ENCODE results near the gene PCK1. TPM values are rescaled to one million over a fixed set of nuclear protein-coding genes. Genes with fewer than 3 reads are reported as not detected.

PCK1 gene
- total RNA-seq, 1 donor = not detected

DNA sequence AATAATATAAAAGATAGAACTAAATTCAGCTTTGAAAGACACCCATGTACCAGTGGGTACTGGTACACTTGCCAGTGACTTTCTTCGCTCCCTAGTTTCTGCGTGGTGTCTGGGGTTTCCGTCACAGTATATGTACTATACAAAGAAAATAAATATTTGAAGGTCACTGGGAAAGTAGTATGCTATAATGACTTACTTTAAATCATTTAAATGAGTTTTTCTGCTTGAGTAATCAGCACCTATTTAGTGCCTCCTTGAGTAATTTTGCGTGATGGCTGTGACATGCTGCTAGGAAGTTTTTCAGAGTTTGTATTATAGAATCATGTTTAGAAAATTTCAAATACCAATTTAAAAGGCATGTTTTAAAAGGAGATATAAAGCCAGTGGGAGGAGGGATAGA is 32.8 kb upstream of the PCK1 start:
- Histone ChIP-seq H3K9me3 (ENCODE audit: low read depth, low read length) (no peaks in the 10 kb centered on the region), H3K4me1 (ENCODE audit: insufficient read depth, low read length) (no peaks in the 10 kb centered on the region), H3K4me3 (ENCODE audit: low read length) (no peak overlapping the region), H3K27me3 (ENCODE audit: insufficient read depth, low read length) (no peaks in the 10 kb centered on the region)

DNA sequence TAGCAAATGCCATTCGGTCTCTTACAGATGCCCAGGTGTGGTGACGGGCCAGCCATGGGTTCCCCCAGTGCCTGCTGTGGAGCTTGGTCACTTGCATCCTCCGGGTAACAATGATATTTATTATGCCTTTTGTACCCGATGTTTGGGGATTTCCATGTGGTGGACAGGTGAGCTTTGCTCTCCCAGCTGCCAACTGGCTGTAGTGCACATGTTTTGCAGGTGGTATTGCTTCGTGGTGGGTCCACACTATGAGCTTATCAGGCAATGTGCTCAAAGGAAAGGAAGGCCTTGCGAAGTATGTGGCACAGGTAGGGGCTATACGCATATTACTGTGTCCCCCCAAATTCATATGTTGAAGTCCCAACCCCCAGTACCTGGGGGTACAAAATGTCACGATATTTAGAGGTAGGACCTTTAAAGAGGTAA is 31.7 kb upstream of the PCK1 start:
- Histone ChIP-seq H3K4me1 (ENCODE audit: insufficient read depth, low read length) (no peaks in the 10 kb centered on the region), H3K9me3 (ENCODE audit: low read depth, low read length) (no peaks in the 10 kb centered on the region)

DNA sequence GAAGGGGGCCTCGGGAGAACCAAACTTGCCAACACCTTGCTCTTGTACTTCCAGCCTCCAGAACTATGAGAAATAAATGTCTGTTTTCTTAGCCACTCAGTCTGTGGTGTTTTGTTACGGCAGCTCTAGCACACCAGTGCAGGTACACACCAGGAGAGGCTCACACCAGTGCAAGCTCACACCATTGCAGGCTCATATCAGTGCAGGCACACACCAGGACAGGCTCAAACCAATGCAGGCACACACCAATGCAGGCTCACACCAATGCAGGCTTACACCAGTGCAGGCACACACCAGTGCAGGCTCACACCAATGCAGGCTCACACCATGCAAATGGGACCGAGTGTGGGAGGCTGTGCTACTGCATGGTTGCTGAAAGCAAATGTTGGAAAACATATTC is 31.1 kb upstream of the PCK1 start:
- H3K4me3 ChIP-seq (ENCODE audit: low read length) = no peak overlapping the region
- no peaks in the 10 kb centered on the region for H3K27me3 ChIP-seq (ENCODE audit: insufficient read depth, low read length)
- H3K4me1 ChIP-seq (ENCODE audit: insufficient read depth, low read length) = no peaks in the 10 kb centered on the region
- no peaks in the 10 kb centered on the region for H3K9me3 ChIP-seq (ENCODE audit: low read depth, low read length)

More for the DNA sequence above, 31.7 kb upstream of the PCK1 start:
- no peaks in the 10 kb centered on the region for H3K27me3 ChIP-seq (ENCODE audit: insufficient read depth, low read length)
- no peak overlapping the region for H3K4me3 ChIP-seq (ENCODE audit: low read length)

DNA sequence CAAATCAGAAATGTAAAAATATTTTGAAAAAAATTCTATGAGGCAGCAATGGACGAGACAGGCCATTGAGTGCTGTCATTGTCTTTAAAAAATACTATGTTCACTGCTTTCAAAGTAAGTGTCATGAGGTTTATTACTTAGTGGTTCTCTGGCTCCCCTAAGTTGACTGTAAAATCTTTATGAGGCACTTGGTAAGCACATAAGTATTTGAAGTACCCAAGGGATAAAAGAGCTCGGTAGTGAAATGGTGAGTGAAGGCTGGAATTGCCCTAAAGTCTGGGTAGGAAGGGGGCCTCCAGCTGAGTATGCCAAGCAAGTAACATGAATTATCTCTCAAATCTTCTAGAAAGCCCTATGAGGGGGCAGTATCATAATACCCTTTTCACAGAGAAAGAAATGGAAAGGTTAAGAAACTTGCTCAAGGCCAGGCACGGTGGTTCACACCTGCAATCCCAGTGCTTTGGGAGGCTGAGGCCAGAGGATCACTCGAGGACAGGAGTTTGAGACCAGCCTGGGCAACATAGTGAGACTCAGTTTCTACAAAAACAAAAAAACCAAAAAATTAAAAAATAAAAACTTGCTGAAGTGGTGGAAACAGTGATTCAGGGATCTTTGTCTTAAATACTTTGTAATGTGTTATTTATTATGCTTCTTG is 30.5 kb upstream of the PCK1 start:
- H3K4me1 ChIP-seq (ENCODE audit: insufficient read depth, low read length) = no peaks in the 10 kb centered on the region
- no peaks in the 10 kb centered on the region for H3K9me3 ChIP-seq (ENCODE audit: low read depth, low read length)
- no peaks in the 10 kb centered on the region for H3K27me3 ChIP-seq (ENCODE audit: insufficient read depth, low read length)
- H3K4me3 ChIP-seq (ENCODE audit: low read length) = no peak overlapping the region

DNA sequence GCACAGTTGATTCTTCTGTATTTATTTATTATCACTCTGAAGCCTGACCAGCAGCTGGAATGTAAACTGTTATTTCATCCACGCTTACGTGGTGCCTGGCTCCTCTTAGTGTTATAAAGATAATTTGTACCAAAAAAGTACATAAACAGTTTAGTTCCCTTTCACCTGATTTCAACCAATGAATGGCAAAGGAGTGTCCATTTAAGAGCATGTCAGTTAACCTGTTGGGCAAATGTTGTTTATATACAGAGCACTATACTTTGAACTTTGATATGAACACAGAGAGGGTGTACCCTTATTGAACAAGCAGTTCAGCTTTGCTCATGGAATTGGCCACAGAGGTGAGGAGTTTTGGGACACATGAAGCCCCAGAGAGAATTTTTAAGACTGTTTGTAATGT is 28.8 kb upstream of the PCK1 start:
- Histone ChIP-seq H3K4me1 (ENCODE audit: insufficient read depth, low read length) (no peaks in the 10 kb centered on the region), H3K27me3 (ENCODE audit: insufficient read depth, low read length) (no peaks in the 10 kb centered on the region), H3K9me3 (ENCODE audit: low read depth, low read length) (no peaks in the 10 kb centered on the region), H3K4me3 (ENCODE audit: low read length) (no peak overlapping the region)

DNA sequence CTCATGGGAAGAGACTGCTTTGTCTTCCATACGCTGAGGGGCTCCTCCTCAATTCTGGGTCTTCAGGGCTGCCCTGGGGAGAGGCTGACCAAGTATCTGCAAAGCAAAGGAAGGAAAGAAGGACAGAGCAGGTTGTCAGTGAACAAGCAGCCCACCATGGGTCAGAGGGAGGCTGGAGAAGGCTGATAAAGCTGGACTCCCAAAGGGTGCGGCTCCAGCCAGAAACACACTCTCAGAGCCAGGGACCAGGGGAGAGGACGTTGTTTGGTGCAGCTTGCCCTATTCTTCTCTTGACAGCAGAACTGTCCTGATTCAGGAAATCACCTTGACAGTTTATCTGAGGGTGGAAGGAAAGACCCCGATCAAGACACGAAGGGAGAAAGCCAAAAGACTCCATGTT is 25.6 kb upstream of the PCK1 start:
- H3K27me3 ChIP-seq (ENCODE audit: insufficient read depth, low read length) = no peaks in the 10 kb centered on the region
- H3K9me3 ChIP-seq (ENCODE audit: low read depth, low read length) = no peaks in the 10 kb centered on the region
- H3K4me1 ChIP-seq (ENCODE audit: insufficient read depth, low read length) = no peaks in the 10 kb centered on the region
- no peak overlapping the region for H3K4me3 ChIP-seq (ENCODE audit: low read length)

DNA sequence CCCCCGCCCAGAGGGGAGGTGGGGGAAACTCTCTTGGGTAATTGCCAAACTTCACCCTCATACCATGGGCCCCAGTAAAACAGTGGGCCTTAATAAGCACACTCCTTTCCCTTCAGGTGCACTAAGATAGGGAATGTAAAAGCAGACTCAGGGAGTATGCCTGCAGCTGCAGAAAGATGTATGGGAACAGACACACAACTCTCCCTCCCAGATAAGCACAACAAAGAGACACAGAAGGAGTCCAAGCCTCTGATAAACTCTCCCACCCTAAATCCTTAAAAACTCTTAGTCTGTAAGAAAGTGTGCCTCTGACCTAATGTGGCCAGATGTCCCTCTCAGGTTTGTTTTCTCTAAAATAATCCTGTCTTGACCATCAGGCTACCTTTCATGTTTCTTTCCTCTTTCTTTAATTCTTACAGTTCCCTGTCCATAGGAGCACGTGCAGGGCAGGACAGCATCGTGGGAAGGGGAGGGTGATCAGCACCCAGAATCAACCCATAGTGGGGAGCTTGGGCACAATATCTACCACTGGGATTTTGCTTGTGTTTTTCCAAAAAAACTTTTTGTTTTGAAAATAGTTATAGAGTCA is 24.7 kb upstream of the PCK1 start:
- Histone ChIP-seq H3K27me3 (ENCODE audit: insufficient read depth, low read length) (no peaks in the 10 kb centered on the region), H3K4me3 (ENCODE audit: low read length) (no peak overlapping the region), H3K9me3 (ENCODE audit: low read depth, low read length) (no peaks in the 10 kb centered on the region), H3K4me1 (ENCODE audit: insufficient read depth, low read length) (no peaks in the 10 kb centered on the region)

DNA sequence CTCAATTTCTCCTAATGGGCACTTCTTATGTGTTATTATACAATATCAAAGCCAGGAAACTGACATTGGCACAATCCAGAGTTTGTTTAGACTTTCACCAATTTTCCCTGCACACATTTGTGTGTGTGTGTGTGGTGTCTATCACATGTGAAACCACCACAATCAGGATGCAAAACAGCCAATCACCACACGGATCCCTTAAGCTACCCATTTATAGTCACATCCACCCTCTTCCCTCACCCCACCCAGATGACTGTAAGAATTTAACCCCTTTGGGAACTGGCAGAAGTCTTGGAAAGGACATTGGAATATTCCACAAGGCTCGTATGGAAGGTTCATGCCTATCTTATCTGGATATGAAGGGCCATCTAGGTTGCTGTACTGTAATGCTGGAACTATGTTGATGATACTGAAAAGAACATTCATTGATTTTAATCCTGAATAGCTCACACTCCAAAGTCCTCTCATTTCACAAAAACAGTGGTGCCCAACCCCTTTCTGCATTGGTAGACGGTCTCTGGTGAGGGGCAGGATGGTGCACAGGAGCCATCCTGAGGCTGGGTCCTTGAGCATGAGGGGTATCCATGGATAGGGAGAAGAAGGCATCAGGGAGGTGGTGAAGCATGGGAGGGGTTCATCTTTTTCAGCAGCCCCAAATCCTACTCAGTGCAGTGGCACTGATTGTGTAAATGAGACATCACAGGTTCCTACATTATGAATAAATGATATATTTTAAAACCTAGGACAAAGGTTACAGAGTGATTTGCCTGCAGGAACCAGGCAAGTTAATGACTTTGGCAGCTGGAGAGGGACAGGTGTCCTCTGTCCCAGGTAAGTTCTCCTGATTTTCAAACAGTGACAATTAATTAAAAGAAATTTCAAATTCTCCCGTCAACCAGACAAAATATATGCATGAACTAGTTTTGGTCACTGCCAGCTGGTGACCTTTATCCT is 23.9 kb upstream of the PCK1 start:
- no peaks in the 10 kb centered on the region for H3K27me3 ChIP-seq (ENCODE audit: insufficient read depth, low read length)
- H3K9me3 ChIP-seq (ENCODE audit: low read depth, low read length) = no peaks in the 10 kb centered on the region

DNA sequence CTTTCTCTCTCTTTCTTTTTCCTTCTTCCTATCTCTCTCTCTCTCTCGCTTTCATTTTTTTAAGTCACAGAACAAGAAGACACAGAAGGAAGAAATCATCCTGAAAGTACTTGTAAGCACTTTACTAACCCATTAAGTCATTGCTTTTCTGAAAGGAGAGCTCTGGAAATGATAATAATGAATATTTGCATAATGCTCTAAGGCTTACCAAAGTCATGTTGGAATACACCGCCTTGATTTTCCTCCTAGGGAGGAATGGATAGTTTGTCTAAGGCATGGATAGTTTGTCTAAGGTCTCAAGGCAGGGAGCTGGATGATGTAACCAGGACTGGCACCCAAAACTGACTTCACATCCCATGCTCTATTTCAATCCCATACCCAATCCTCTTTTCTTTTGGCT is 23.1 kb upstream of the PCK1 start:
- H3K27me3 ChIP-seq (ENCODE audit: insufficient read depth, low read length) = no peaks in the 10 kb centered on the region
- H3K4me3 ChIP-seq (ENCODE audit: low read length) = no peak overlapping the region
- no peaks in the 10 kb centered on the region for H3K9me3 ChIP-seq (ENCODE audit: low read depth, low read length)
- H3K4me1 ChIP-seq (ENCODE audit: insufficient read depth, low read length) = no peaks in the 10 kb centered on the region

More for the DNA sequence above, 23.9 kb upstream of the PCK1 start:
- no peaks in the 10 kb centered on the region for H3K4me1 ChIP-seq (ENCODE audit: insufficient read depth, low read length)
- H3K4me3 ChIP-seq (ENCODE audit: low read length) = no peak overlapping the region

DNA sequence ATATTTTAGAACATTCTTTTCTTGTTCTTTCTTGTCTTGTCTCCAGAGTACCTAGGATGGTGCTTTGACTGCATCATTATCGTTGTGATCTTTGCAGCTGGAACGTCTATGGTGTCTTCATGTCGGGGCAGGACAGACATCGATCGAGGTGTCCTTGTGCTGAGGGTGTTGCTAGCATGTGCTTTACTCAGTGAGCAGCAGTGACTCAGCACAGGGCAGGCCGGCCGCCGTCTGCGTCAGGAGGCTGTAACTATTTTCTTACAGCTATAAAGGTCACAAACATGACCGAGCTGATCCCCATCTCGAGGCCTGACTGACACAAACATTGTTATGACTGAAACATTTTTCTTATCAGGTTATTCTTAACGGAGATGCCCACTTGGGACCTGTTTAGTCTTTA is 21.0 kb upstream of the PCK1 start:
- Histone ChIP-seq H3K4me1 (ENCODE audit: insufficient read depth, low read length) (no peaks in the 10 kb centered on the region), H3K27me3 (ENCODE audit: insufficient read depth, low read length) (no peaks in the 10 kb centered on the region), H3K9me3 (ENCODE audit: low read depth, low read length) (no peaks in the 10 kb centered on the region), H3K4me3 (ENCODE audit: low read length) (no peak overlapping the region)

DNA sequence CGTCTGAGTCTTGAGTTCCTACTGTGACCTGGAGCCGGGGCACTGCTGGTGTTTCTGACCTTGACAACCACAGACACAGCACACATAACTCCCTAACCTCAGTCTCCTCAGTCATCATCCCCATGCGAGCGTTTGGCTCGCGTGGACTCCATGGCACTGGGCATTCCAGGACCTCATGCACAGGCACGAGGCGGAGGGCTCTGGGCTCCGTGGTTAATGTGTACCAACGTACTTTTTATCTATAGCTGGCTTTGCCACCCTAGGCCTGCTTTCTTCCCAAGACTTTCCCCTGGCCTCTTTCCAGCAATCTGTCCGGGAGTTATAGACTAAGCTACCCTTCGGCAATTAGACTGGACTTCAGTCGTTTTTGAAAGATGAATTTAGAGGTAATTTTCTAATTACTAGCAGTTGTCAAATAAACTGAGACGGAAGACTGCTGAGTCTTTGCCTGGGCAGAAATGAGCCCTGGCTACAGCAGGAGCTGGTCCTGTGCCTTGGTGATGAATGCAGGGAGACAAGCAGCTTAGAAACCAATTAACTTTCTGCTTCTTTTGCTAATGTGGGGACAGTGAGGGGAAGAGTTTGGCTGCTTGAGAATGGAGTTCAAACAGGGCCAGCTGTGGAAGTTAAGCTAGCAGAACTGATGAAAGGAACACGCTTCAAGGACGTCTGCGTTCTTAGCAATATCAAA is 19.9 kb upstream of the PCK1 start:
- no peaks in the 10 kb centered on the region for H3K9me3 ChIP-seq (ENCODE audit: low read depth, low read length)
- H3K4me1 ChIP-seq (ENCODE audit: insufficient read depth, low read length) = no peaks in the 10 kb centered on the region
- H3K27me3 ChIP-seq (ENCODE audit: insufficient read depth, low read length) = no peaks in the 10 kb centered on the region
- H3K4me3 ChIP-seq (ENCODE audit: low read length) = no peak overlapping the region

DNA sequence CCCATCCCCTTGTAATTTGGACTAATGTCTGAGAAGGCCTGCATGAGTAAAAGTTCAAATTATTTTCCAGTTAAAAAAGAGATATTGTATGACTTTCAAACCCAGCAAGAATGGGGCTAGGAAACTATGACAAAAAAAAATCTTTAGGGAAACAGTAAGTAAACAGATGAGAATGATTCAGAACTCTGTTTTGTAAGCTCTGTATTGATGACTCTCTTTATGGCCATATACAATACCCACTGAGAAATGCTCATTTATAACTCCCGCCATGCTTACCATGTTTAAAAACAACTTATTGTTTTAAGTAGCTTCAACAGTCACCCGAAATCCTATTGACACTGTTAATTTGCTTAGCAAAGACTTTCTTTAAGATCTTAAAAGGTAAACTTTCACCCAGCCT is 17.2 kb upstream of the PCK1 start:
- no peaks in the 10 kb centered on the region for H3K9me3 ChIP-seq (ENCODE audit: low read depth, low read length)
- no peaks in the 10 kb centered on the region for H3K27me3 ChIP-seq (ENCODE audit: insufficient read depth, low read length)
- H3K4me3 ChIP-seq (ENCODE audit: low read length) = no peak overlapping the region
- H3K4me1 ChIP-seq (ENCODE audit: insufficient read depth, low read length) = no peaks in the 10 kb centered on the region

DNA sequence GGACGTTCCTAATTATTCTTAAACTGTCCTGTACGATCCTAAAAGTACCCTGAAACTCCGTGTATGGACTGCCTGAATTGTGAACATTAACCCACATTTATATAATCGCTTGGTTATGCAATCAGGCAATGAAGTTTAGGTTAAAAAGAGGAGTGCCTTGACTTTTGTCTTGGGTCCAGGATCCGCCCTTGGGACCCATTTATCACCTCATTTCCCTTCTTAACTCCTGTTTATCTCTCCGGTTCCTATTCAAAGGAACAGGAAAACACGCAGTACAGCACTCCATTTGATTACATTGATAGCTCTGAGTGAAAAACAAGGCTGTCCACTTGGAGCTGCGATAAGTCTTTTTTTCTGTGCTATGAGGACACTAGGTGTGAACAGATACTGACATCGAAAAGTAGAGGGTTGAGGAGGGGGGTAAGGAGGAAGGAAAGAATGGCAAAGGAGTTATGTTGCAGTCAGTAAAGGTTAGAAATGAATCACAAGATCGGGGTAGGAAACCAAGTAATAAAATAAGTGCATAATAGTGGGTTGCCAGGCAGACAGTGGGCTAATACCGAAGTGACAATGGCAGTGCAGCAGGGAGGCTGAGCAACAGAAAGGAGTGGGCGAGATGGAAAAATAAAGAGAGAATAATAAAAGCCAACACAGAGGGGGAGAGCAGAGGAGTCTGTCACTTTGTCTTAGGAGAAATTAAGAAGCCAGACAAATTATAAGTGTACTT is 15.9 kb upstream of the PCK1 start:
- H3K9me3 ChIP-seq (ENCODE audit: low read depth, low read length) = no peaks in the 10 kb centered on the region
- no peaks in the 10 kb centered on the region for H3K4me1 ChIP-seq (ENCODE audit: insufficient read depth, low read length)
- H3K4me3 ChIP-seq (ENCODE audit: low read length) = no peak overlapping the region
- H3K27me3 ChIP-seq (ENCODE audit: insufficient read depth, low read length) = no peaks in the 10 kb centered on the region

DNA sequence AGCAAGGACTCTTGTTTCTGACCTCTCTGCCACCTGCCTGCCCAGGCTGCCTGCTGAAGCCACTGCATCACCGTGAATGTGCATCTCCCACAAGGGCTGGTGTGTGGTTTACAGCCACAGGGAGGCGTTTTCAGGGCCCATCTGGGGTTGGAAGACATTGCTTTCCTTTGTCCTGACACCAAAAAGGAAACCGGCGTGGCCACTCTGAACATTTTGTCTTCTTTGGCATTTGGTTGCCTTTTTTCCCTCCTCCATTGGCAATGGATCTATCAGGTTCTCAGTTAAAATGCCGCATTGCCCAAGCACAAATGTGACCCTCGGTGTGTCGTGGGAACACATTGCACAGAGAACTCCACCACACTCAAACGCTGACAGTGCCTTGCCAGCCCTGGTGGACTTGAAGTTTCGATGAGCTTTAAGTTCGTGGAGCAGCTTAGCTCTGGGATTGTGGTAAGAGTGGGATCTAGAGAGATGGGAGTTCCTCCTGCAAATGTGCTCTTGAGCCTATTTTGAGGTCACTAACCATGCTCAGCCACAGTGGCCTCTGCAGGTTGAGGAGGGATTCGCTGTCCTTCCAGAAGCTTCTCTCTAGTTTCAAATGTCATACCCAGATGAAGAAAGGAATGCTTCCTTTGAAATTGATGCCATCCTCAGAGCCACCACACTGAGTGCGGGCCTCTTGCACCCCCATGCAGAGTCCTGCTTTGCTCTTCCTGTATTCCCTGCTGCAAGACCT is 14.8 kb upstream of the PCK1 start:
- Histone ChIP-seq H3K27me3 (ENCODE audit: insufficient read depth, low read length) (no peaks in the 10 kb centered on the region), H3K9me3 (ENCODE audit: low read depth, low read length) (no peaks in the 10 kb centered on the region), H3K4me3 (ENCODE audit: low read length) (no peak overlapping the region)

More for the DNA sequence above, 14.8 kb upstream of the PCK1 start:
- no peaks in the 10 kb centered on the region for H3K4me1 ChIP-seq (ENCODE audit: insufficient read depth, low read length)

Measured in mononuclear cell (primary cell).